AG08395 (cell line): ENCODE measurements around the gene BPIFB3.
"Not testable (repeated sequence)": the region's sequence is repeated elsewhere in the genome, so short reads cannot be mapped to it uniquely, and the experiment has no call there.

Experiments used
- DNase-seq: peaks from one replicate; pipeline ENCODE4 v3.0.0; 2012; ENCODE audit warnings: mixed read lengths, low spot score

BPIFB3 gene

DNA sequence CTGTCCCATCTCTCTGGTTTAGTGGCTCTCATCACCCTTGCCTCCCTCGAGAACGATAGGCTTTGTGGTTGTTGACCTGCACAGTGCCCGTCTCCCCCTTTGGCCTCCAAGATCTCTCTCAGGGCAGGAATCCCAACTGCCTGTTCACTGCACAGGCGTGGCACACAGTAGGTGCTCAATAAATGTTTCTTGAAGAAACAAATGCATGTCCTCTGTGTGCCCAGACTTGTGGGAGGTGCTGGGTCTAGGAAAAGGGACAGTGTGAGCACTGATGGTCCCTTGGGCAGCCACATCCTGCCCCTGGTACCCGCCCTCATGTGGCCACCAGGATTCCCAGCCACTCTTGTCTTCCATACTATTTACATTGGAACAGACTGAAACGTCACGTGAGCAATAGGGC is 24.8 kb upstream of the BPIFB3 start:
- no peak for DNase-seq

GRCh38 chr20:33030076-33030475 is 23.6 kb upstream of the BPIFB3 start:
- DNase-seq = no peak

GRCh38 chr20:33030569-33030968 is 23.1 kb upstream of the BPIFB3 start:
- DNase-seq = no peak

GRCh38 chr20:33031531-33031930 is 22.2 kb upstream of the BPIFB3 start, which contains the start of gene BPIFB6:
Gene BPIFB6, plus strand, starts transcription at chr20:33031648. Its CDS starts 0 bp downstream, at chr20:33031648.
- DNase-seq = no peak

GRCh38 chr20:33032555-33032954 is 21.1 kb upstream of the BPIFB3 start:
- no peak for DNase-seq

- no peak for DNase-seq
These were observed 20.3 kb upstream of the BPIFB3 start for GRCh38 chr20:33033381-33033780.

DNA sequence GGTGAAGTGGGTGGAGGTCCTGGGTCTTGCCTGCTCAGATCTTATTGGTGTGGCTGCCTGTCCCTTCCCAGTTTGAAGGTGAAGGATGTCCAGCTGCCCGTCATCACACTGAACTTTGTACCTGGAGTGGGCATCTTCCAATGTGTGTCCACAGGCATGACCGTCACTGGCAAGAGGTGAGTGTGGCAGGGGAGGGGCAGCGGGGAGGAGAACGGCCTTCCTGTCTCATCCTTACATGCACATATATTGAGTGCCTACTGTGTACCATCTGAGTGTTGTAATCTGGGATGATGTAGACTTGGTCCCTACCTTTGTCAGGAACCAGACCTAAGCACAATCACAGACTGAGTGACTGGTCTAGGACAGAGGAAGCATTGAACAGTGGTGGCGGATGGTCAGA is 19.6 kb upstream of the BPIFB3 start:
- DNase-seq = no peak

- no peak for DNase-seq
These were observed 18.7 kb upstream of the BPIFB3 start for GRCh38 chr20:33034901-33035492.

DNA sequence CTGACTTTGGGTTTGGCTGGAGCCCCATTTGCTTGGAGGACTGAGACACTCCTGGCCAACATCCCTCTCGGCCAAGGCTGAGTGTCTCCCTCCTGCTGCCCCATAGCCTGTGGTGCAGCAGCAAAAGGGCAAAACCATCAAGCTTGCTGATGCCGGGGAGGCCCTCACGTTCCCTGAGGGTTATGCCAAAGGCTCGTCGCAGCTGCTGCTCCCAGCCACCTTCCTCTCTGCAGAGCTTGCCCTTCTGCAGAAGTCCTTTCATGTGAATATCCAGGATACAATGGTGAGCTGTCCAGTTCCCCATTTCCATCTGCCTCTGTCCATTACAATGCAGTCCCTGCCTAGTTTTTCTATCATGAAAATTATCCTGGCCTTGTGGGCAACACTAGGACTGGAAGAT is 16.2 kb upstream of the BPIFB3 start:
- no peak for DNase-seq

DNA sequence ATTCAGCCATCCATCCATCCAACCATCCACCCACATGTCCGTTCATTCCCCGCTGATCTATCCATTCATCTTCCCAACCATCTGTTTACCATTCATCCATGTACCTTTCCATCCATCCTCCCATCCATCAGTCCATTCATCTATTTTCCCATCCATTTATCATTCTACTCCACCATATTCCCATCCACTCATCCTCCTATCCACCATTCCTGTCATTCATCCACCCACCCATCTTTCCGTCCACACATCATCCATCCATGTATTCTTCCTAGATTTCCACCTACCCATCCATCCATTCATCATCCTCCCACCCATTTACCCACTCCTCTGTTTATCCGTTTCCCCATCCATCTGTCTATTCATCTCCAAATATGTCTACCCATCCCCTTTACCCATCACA is 15.5 kb upstream of the BPIFB3 start:
- DNase-seq = no peak

- no peak for DNase-seq
These were observed 11.3 kb upstream of the BPIFB3 start for GRCh38 chr20:33042430-33042829.

GRCh38 chr20:33042983-33043730 is 10.5 kb upstream of the BPIFB3 start:
- no peak for DNase-seq

- DNase-seq = no peak
These were observed 9.9 kb upstream of the BPIFB3 start for GRCh38 chr20:33043731-33044181.

GRCh38 chr20:33045129-33045721 is 8.5 kb upstream of the BPIFB3 start:
- DNase-seq = not testable (repeated sequence)

GRCh38 chr20:33046412-33046811 is 7.3 kb upstream of the BPIFB3 start:
- DNase-seq = no peak

- DNase-seq = no peak
These were observed 2.4 kb upstream of the BPIFB3 start for GRCh38 chr20:33051333-33051732.

GRCh38 chr20:33054381-33054780 is 678 bp downstream of the BPIFB3 start:
- DNase-seq = no peak

GRCh38 chr20:33054791-33055190 is 1.1 kb downstream of the BPIFB3 start:
- no peak for DNase-seq

DNA sequence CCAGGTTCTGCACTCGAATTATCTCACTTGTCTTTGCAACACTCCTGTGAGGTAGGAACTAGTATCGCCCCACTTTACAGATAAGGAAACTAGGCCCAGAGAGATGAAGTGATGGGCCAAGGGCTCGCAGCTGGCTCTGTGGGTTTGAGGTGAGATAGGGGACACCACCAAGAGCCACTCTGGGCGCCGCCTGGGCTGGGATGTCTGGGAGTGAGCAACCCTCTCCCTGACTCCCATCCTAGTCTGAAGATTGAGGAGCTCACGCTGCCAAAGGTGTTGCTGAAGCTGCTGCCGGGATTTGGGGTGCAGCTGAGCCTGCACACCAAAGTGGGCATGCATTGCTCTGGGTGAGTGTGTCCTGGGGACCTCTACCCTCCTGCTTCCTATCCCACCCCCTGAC is 5.4 kb downstream of the BPIFB3 start:
- no peak for DNase-seq

DNA sequence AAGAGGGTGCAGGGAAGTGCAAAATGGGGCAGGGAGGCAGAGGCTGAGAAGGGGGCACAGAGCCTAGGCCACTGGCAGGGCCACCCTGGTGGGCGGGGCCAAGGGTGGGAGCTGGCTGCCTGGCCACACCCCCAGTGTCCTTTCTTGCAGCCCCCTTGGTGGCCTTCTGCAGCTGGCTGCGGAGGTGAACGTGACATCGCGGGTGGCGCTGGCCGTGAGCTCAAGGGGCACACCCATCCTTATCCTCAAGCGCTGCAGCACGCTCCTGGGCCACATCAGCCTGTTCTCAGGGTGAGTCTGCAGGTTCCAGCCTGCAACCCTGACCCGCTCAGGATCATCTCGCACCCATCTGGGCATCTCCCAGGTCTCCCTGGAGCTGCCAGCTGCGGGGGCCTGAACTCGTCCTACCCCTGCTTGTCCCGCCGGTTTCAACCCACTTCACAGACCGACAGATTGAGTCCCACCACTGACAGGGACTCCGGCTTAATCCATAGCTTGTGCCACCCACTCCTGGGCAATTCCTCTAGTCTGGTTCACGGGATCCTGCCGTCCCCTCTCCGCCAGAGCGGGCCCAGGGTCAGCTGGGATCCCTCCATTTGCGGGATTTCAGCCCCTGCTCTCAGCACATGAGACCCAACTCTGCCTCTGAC is 6.2 kb downstream of the BPIFB3 start:
- no peak for DNase-seq

DNA sequence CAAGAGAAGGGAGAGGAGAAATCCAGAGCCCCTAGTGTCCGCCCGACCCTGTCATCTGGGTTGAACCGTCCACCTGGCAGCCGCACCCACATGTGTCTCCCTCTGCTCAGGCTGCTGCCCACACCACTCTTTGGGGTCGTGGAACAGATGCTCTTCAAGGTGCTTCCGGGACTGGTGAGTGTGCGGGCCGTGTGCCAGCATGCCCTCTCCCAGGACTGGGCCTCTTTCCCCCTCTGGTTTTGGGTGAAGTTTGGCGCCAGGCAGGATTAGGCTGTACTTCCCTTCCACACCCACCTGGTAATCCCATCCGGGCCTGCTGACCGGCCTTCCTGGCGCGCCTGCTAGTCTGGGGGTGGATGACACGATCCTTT is 7.9 kb downstream of the BPIFB3 start:
- no peak for DNase-seq

- DNase-seq = no peak
These were observed 8.6 kb downstream of the BPIFB3 start for GRCh38 chr20:33062105-33062824.
